GM12801 (cell line): ENCODE data around the gene C1QTNF1.

ENCODE experiments used
- TF ChIP-seq, protein P1 (sequence below): IDR thresholded peaks from one replicate; pipeline ENCODE4 v1.5.1; 2011; ENCODE audit warnings: control low read depth; ENCODE audit not compliant: insufficient read length; ENCODE audit errors: extremely low read depth

C1QTNF1 gene

GRCh38 chr17:79082311-79083190 lies 58.6 kb downstream of the C1QTNF1 start:
- TF ChIP-seq, protein P1, sequence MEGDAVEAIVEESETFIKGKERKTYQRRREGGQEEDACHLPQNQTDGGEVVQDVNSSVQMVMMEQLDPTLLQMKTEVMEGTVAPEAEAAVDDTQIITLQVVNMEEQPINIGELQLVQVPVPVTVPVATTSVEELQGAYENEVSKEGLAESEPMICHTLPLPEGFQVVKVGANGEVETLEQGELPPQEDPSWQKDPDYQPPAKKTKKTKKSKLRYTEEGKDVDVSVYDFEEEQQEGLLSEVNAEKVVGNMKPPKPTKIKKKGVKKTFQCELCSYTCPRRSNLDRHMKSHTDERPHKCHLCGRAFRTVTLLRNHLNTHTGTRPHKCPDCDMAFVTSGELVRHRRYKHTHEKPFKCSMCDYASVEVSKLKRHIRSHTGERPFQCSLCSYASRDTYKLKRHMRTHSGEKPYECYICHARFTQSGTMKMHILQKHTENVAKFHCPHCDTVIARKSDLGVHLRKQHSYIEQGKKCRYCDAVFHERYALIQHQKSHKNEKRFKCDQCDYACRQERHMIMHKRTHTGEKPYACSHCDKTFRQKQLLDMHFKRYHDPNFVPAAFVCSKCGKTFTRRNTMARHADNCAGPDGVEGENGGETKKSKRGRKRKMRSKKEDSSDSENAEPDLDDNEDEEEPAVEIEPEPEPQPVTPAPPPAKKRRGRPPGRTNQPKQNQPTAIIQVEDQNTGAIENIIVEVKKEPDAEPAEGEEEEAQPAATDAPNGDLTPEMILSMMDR = no peak

DNA sequence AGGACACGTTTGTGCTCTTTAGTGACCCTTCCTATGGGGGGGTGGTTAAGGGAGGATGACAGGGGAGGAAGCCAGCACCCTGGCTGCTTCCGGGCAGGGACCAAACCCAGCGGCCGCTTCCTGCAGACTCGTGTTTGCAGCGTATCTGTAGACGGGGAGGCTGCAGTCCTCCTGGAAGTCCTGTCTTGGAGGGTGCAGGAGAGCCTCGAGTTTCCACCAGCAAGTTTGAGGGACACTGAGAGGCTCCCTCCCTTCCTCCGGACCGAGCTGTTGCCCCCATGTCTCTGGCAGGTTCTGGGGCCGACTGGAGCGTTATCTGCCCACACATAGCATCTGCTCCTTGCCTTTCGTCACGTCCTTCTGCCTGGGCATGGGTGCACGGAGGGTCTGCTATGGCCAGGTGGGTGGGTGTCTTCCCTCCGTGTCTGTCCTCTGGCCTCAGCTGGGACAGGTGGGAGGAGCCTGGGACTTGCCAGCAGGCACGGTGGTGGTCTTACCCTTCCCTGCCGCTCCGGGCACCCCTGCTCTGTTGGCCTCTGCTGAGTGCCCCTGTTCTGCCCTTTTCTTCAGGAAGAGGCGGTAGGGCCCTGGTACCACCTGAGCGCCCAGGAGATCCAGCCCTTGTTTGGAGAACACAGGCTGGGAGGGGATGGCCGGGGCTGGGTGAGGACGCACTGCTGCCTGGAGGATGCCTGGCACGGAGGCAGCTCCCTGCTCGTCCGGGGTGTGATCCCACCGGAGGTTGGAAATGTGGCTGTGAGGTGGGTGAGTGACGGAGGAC lies 59.4 kb downstream of the C1QTNF1 start:
- TF ChIP-seq, protein P1 = no peak

GRCh38 chr17:79084291-79085153 lies 60.6 kb downstream of the C1QTNF1 start:
- TF ChIP-seq, protein P1 = no peak

DNA sequence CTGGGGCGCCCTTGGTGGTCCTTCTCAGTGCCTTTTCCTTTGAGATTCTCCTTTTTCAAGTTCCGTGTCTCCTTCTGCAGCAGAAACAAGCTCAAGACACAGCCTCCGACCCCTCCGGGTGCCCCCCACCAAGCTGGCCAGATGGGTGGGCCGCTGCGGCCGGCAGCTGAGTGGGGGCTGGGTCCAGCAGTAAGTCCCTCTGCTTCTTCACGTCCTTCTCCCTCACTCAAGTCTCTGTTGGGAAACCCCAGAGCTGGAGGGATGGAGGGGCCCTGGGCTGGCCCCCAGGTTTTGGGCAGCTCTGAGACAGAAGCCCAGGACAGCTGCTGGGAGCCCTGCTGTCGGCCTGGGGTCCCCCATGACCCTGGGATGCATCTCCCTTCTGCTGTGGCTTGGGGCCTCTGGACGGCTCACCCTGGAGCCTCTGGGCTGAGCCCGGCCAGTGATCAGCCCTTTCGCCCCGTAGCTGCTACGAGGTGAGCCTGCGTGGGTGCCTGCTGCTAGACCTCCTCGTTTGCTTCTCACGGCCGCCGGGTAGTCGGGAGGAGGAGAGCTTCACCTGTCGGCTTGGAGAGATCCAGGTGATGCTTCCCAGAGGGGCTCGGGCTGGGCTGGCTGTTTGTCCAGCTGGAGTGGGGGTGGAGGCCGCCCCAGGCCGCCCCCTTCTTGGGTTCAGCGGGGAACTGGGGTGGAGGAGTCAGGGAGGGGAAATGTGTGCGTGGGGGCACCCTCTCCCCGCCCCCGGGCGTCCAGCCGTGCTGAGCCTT lies 61.4 kb downstream of the C1QTNF1 start:
- TF ChIP-seq, protein P1 = no peak

- TF ChIP-seq, protein P1 = no peak
These were observed 62.1 kb downstream of the C1QTNF1 start for GRCh38 chr17:79085921-79086551.

- TF ChIP-seq, protein P1 = no peak
These were observed 62.8 kb downstream of the C1QTNF1 start for GRCh38 chr17:79086609-79087427.
